CD4-positive, alpha-beta memory T cell (primary cell): ENCODE measurements around the gene RIPOR1. TPM values are rescaled to one million over a fixed set of nuclear protein-coding genes. Genes with fewer than 3 reads are reported as not detected.

ENCODE experiments used
- CTCF ChIA-PET: fragments of 350-600 bp; sonication (Branson Sonifier 250); formaldehyde crosslinking; loops from one replicate; lab custom pipeline; 2021; ENCODE audit warnings: inconsistent platforms; ENCODE audit not compliant: partially characterized antibody; lab: Charles Lee
- POLR2A ChIA-PET: fragments of 350-600 bp; sonication (Branson Sonifier 250); formaldehyde crosslinking; loops from one replicate; lab custom pipeline; 2021; ENCODE audit not compliant: partially characterized antibody; lab: Charles Lee
- DNase-seq, 5 donors: peaks; one replicate each; pipeline versions ENCODE4 v3.0.0 to v3.0.0-alpha.2; 2020 to 2022; ENCODE audit warnings: mixed read lengths in 1 of 5
- H3K27ac ChIP-seq: one replicate; pipeline ENCODE4 v1.7.0; 2013; ENCODE audit warnings: low read depth, low read length
- H3K27me3 ChIP-seq: 2 replicates; pipeline ENCODE4 v1.7.0; 2013; ENCODE audit warnings: mild to moderate bottlenecking, low read length, moderate library complexity; ENCODE audit not compliant: insufficient read depth
- H3K36me3 ChIP-seq: 2 replicates; pipeline ENCODE4 v1.7.0; 2013; ENCODE audit warnings: mild to moderate bottlenecking, low read length, moderate library complexity; ENCODE audit not compliant: insufficient read depth
- H3K4me1 ChIP-seq: 2 replicates; pipeline ENCODE4 v1.7.0; 2013; ENCODE audit warnings: mild to moderate bottlenecking, low read length, moderate library complexity; ENCODE audit not compliant: insufficient read depth
- H3K4me3 ChIP-seq, 2 donors: one replicate each; pipeline ENCODE4 v1.7.0; 2013; ENCODE audit warnings: low read length in 2 of 2, mild to moderate bottlenecking in 1 of 2
- H3K9me3 ChIP-seq, 2 donors: one replicate each; pipeline ENCODE4 v1.7.0; 2013; ENCODE audit warnings: low read length in 2 of 2, control low read depth in 1 of 2; ENCODE audit not compliant: control insufficient read depth in 1 of 2
- H3K27ac Mint-ChIP-seq, 7 donors: one replicate each; pipeline ENCODE4 v1.8.0; 2020 to 2021; ENCODE audit warnings: mixed read lengths in 7 of 7, mild to moderate bottlenecking in 6 of 7, inconsistent platforms in 3 of 7, moderate library complexity in 3 of 7
- H3K27me3 Mint-ChIP-seq, 2 donors: one replicate each; pipeline ENCODE4 v1.8.0; 2020 to 2021; ENCODE audit warnings: mixed read lengths in 2 of 2
- H3K36me3 Mint-ChIP-seq, 2 donors: one replicate each; pipeline ENCODE4 v1.8.0; 2020 to 2021; ENCODE audit warnings: mixed read lengths in 2 of 2, inconsistent platforms in 1 of 2, mild to moderate bottlenecking in 1 of 2
- H3K4me1 Mint-ChIP-seq, 4 donors: one replicate each; pipeline ENCODE4 v1.8.0; 2020 to 2021; ENCODE audit warnings: mixed read lengths in 4 of 4, mild to moderate bottlenecking in 1 of 4
- H3K4me3 Mint-ChIP-seq, 8 donors: one replicate each; pipeline ENCODE4 v1.8.0; 2020 to 2021; ENCODE audit warnings: mixed read lengths in 8 of 8, mild to moderate bottlenecking in 7 of 8, moderate library complexity in 6 of 8, inconsistent platforms in 3 of 8
- H3K9me3 Mint-ChIP-seq, 8 donors: one replicate each; pipeline ENCODE4 v1.8.0; 2020 to 2021; ENCODE audit warnings: mixed read lengths in 8 of 8, mild to moderate bottlenecking in 5 of 8, inconsistent platforms in 3 of 8, moderate library complexity in 1 of 8
- intact Hi-C: fragments of 100-400 bp; cut with micrococcal nuclease; formaldehyde crosslinking; loops from one replicate; pipeline ENCODE4 v1.15.1; 2023
- polyA plus RNA-seq, 2 donors: library from polyadenylated mRNA; unstranded; fragments of 300-500 nt; fragmentation: Illumina TruSeq; gene quantifications; one replicate each; pipeline ENCODE4 v1.2.3, GENCODE V29; 2021
- total RNA-seq, 2 experiments: library from RNA; stranded (reverse); gene quantifications; one replicate each; pipeline ENCODE4 v1.2.3, GENCODE V29; 2021

RIPOR1 gene
- total and polyA plus RNA-seq, 4 experiments from 2014 or later, result 0.75 to 53.8 (median 26.9) TPM

- CTCF ChIA-PET, result interaction anchor here (1.0 to 11.7 kb wide), 3 partner anchors 13 to 109 kb away, joined by 3 to 361 read pairs (median 13); no protein-coding TSS in a partner anchor
- Histone ChIP-seq H3K27me3 (no peaks in the 10 kb centered on the region), H3K36me3 (no peaks in the 10 kb centered on the region), H3K27ac (no peak overlapping the region), H3K4me1 (peaks cover 51% of the 10 kb centered on the region), H3K9me3 (no peaks in the 10 kb centered on the region), H3K4me3 (no peak overlapping the region)
- POLR2A ChIA-PET, result interaction anchor here (0.6 to 20.3 kb wide), 5 partner anchors 13 to 400 kb away, joined by 3 to 706 read pairs (median 4); partner anchors contain the start of genes ATP6V0D1, CARMIL2 and GFOD2
- DNase-seq, result no peak
- Mint-ChIP-seq H3K4me3 (no peak overlapping the region), H3K27ac (peak overlapping the region in 2 of 7 donors; percentile 57 to 64), H3K36me3 (peaks cover 0 to 4% of the 10 kb centered on the region in 2 donors), H3K27me3 (no peaks in the 10 kb centered on the region), H3K9me3 (no peaks in the 10 kb centered on the region), H3K4me1 (peaks cover 28 to 51% (median 40%) of the 10 kb centered on the region in 4 donors)
- intact Hi-C loops, result no loop called here
Measured at GRCh38 chr16:67558859-67559258, 30.2 kb downstream of the RIPOR1 start.

GRCh38 chr16:67560827-67561342 is 32.3 kb downstream of the RIPOR1 start:
- no peak for DNase-seq
- Histone ChIP-seq H3K36me3 (no peaks in the 10 kb centered on the region), H3K27ac (peak overlapping the region; percentile 73), H3K4me3 (peak overlapping the region in 1 of 2 donors; percentile 61), H3K4me1 (peaks cover 54% of the 10 kb centered on the region), H3K9me3 (no peaks in the 10 kb centered on the region), H3K27me3 (no peaks in the 10 kb centered on the region)
- ChIA-PET POLR2A (interaction anchor here (1.2 to 20.3 kb wide), 12 partner anchors 15 to 375 kb away, joined by 3 to 706 read pairs (median 18); partner anchors contain the start of genes ACD, ATP6V0D1, C16orf86 and CARMIL2), CTCF (interaction anchor here (1.2 to 11.7 kb wide), 10 partner anchors 14 to 524 kb away, joined by 3 to 361 read pairs (median 8); partner anchors contain the start of genes ACD, CARMIL2 and PARD6A)
- Mint-ChIP-seq H3K27ac (peak overlapping the region; percentile 92 to 97 (median 96)), H3K9me3 (no peaks in the 10 kb centered on the region), H3K27me3 (no peaks in the 10 kb centered on the region), H3K36me3 (peaks cover 0 to 7% of the 10 kb centered on the region in 2 donors), H3K4me1 (peaks cover 30 to 53% (median 40%) of the 10 kb centered on the region in 4 donors), H3K4me3 (peak overlapping the region; percentile 87 to 91 (median 89))
- intact Hi-C loops, result loop anchor here (5.0 kb wide), 1 partner anchor 46 kb away; no protein-coding TSS in a partner anchor

- intact Hi-C loops, result loop anchor here (5.0 kb wide), 1 partner anchor 46 kb away; no protein-coding TSS in a partner anchor
- Histone ChIP-seq H3K4me3 (peak overlapping the region; percentile 61 to 78), H3K27me3 (no peaks in the 10 kb centered on the region), H3K4me1 (peaks cover 52% of the 10 kb centered on the region), H3K9me3 (no peaks in the 10 kb centered on the region), H3K36me3 (no peaks in the 10 kb centered on the region), H3K27ac (peak overlapping the region; percentile 73)
- Mint-ChIP-seq H3K27ac (peak overlapping the region; percentile 92 to 97 (median 96)), H3K4me1 (peaks cover 25 to 53% (median 38%) of the 10 kb centered on the region in 4 donors), H3K27me3 (no peaks in the 10 kb centered on the region), H3K36me3 (peaks cover 0 to 7% of the 10 kb centered on the region in 2 donors), H3K9me3 (no peaks in the 10 kb centered on the region), H3K4me3 (peak overlapping the region; percentile 87 to 91 (median 89))
- CTCF ChIA-PET, result interaction anchor here (1.0 to 11.7 kb wide), 13 partner anchors 9 to 523 kb away, joined by 3 to 361 read pairs (median 6); partner anchors contain the start of genes ACD, CARMIL2 and PARD6A
- POLR2A ChIA-PET, result interaction anchor here (1.1 to 20.3 kb wide), 20 partner anchors 15 to 524 kb away, joined by 3 to 706 read pairs (median 9); partner anchors contain the start of genes ACD, ATP6V0D1, C16orf86 and CARMIL2
- no peak for DNase-seq
Measured at GRCh38 chr16:67561501-67561823, 32.8 kb downstream of the RIPOR1 start.

- H3K4me1 ChIP-seq, result peaks cover 52% of the 10 kb centered on the region
Measured at GRCh38 chr16:67561824-67562525, 33.3 kb downstream of the RIPOR1 start.

GRCh38 chr16:67562526-67562917 is 33.9 kb downstream of the RIPOR1 start, which contains the start of gene CTCF:
TSS of gene CTCF (plus strand) at chr16:67562526. CDS start at chr16:67610833, 48,307 bp downstream.
- Histone ChIP-seq H3K36me3 (no peaks in the 10 kb centered on the region), H3K9me3 (no peaks in the 10 kb centered on the region), H3K27me3 (no peaks in the 10 kb centered on the region), H3K4me1 (peaks cover 54% of the 10 kb centered on the region), H3K4me3 (peak within 1 kb of the TSS; percentile 61 to 90), H3K27ac (peak within 1 kb of the TSS; percentile 94)
- Mint-ChIP-seq H3K36me3 (peaks cover 0 to 7% of the 10 kb centered on the region in 2 donors), H3K9me3 (no peaks in the 10 kb centered on the region), H3K27me3 (no peaks in the 10 kb centered on the region), H3K27ac (peak within 1 kb of the TSS; percentile 93 to 97 (median 96)), H3K4me3 (peak within 1 kb of the TSS; percentile 89 to 97 (median 92)), H3K4me1 (peaks cover 27 to 53% (median 41%) of the 10 kb centered on the region in 4 donors)
- ChIA-PET CTCF (interaction anchor here (0.7 to 11.7 kb wide), 20 partner anchors 9 to 522 kb away, joined by 3 to 361 read pairs (median 5); partner anchors contain the start of genes ACD, ATP6V0D1, CARMIL2 and PARD6A), POLR2A (interaction anchor here (0.6 to 20.3 kb wide), 35 partner anchors 10 to 523 kb away, joined by 3 to 706 read pairs (median 5); partner anchors contain the start of genes ACD, ATP6V0D1, C16orf86 and CARMIL2)
- intact Hi-C loops, result loop anchor here (1.0 to 5.0 kb wide), 13 partner anchors 15 to 522 kb away; partner anchors contain the start of genes ACD, ATP6V0D1, C16orf86 and ENKD1
- DNase-seq, result peak in 3 of 5 donors; percentile 87 to 92 (median 91)

More at GRCh38 chr16:67561824-67562525, 33.3 kb downstream of the RIPOR1 start:
- no peaks in the 10 kb centered on the region for H3K36me3 ChIP-seq
- Mint-ChIP-seq H3K4me1 (peaks cover 23 to 53% (median 37%) of the 10 kb centered on the region in 4 donors), H3K27ac (peak overlapping the region; percentile 92 to 97 (median 96)), H3K9me3 (no peaks in the 10 kb centered on the region), H3K36me3 (peaks cover 0 to 7% of the 10 kb centered on the region in 2 donors), H3K4me3 (peak overlapping the region; percentile 89 to 97 (median 91)), H3K27me3 (no peaks in the 10 kb centered on the region)
- intact Hi-C loops, result loop anchor here (1.0 to 5.0 kb wide), 13 partner anchors 15 to 522 kb away; partner anchors contain the start of genes ACD, ATP6V0D1, C16orf86 and ENKD1
- POLR2A ChIA-PET, result interaction anchor here (0.6 to 20.3 kb wide), 33 partner anchors 10 to 523 kb away, joined by 3 to 706 read pairs (median 6); partner anchors contain the start of genes ACD, ATP6V0D1, C16orf86 and CARMIL2
- peak; percentile 96 to 98 (median 97) for DNase-seq
- H3K27me3 ChIP-seq, result no peaks in the 10 kb centered on the region
- CTCF ChIA-PET, result interaction anchor here (0.7 to 11.7 kb wide), 20 partner anchors 9 to 523 kb away, joined by 3 to 361 read pairs (median 5); partner anchors contain the start of genes ACD, ATP6V0D1, CARMIL2 and PARD6A
- H3K9me3 ChIP-seq, result no peaks in the 10 kb centered on the region
- H3K27ac ChIP-seq, result peak overlapping the region; percentile 73
- peak overlapping the region; percentile 61 to 78 for H3K4me3 ChIP-seq
